AG08395 (cell line): ENCODE measurements around the gene OSR1.
"Not testable (repeated sequence)": the region's sequence is repeated elsewhere in the genome, so short reads cannot be mapped to it uniquely, and the experiment has no call there.

Source experiments
- DNase-seq: peaks from one replicate; pipeline ENCODE4 v3.0.0; 2012; ENCODE audit warnings: mixed read lengths, low spot score

OSR1 gene

GRCh38 chr2:19358242-19359020 is at the start of gene OSR1:
TSS of gene OSR1 (minus strand) at chr2:19358623. CDS start at chr2:19353805, 4,818 bp downstream.
- peak; percentile 83 for DNase-seq

GRCh38 chr2:19403785-19404184 is 45.4 kb upstream of the OSR1 start:
- DNase-seq = no peak

GRCh38 chr2:19392191-19392590 is 33.8 kb upstream of the OSR1 start:
- no peak for DNase-seq

GRCh38 chr2:19389469-19389868 is 31.0 kb upstream of the OSR1 start:
- not testable (repeated sequence) for DNase-seq

- no peak for DNase-seq
Observed at GRCh38 chr2:19380532-19380931, 22.1 kb upstream of the OSR1 start.

- DNase-seq = no peak
Observed at GRCh38 chr2:19378939-19379338, 20.5 kb upstream of the OSR1 start.

GRCh38 chr2:19377717-19378116 is 19.3 kb upstream of the OSR1 start:
- DNase-seq = no peak

- DNase-seq = no peak
Observed at GRCh38 chr2:19373352-19373751, 14.9 kb upstream of the OSR1 start.

GRCh38 chr2:19371996-19372582 is 13.7 kb upstream of the OSR1 start:
- no peak for DNase-seq

- DNase-seq = no peak
Observed at GRCh38 chr2:19369341-19369955, 11.0 kb upstream of the OSR1 start.

GRCh38 chr2:19368760-19369159 is 10.3 kb upstream of the OSR1 start:
- DNase-seq = no peak

GRCh38 chr2:19367326-19367725 is 8.9 kb upstream of the OSR1 start:
- peak; percentile 47 for DNase-seq

- DNase-seq = no peak
Observed at GRCh38 chr2:19365126-19365525, 6.7 kb upstream of the OSR1 start.

GRCh38 chr2:19364014-19364413 is 5.6 kb upstream of the OSR1 start:
- DNase-seq = no peak

GRCh38 chr2:19363474-19363778 is 5.0 kb upstream of the OSR1 start:
- no peak for DNase-seq

GRCh38 chr2:19362755-19363473 is 4.5 kb upstream of the OSR1 start:
- peak; percentile 76 for DNase-seq

GRCh38 chr2:19362094-19362754 is 3.8 kb upstream of the OSR1 start:
- DNase-seq = no peak

- no peak for DNase-seq
Observed at GRCh38 chr2:19361325-19361990, 3.0 kb upstream of the OSR1 start.

- DNase-seq = no peak
Observed at GRCh38 chr2:19360966-19361321, 2.5 kb upstream of the OSR1 start.

GRCh38 chr2:19360266-19360965 is 2.0 kb upstream of the OSR1 start:
- DNase-seq = no peak

- no peak for DNase-seq
Observed at GRCh38 chr2:19359456-19359855, 1.0 kb upstream of the OSR1 start.
